ENCODE data around the gene RAPGEF6.
A peak's percentile ranks its signal among the peaks of the same experiment; 100 is the strongest.

The RAPGEF6 gene

GRCh38 chr5:131534974-131535373 is 100.1 kb downstream of the RAPGEF6 start:
- H3K27ac ChIP-seq (ENCODE audit: low read depth in 2 of 2, low read length in 2 of 2): no peak overlapping the region
- peaks cover 0 to 4% of the 10 kb centered on the region in 2 donors for H3K36me3 ChIP-seq (ENCODE audit: control insufficient read depth in 2 of 2, insufficient read depth in 2 of 2, low read length in 2 of 2)
- no peaks in the 10 kb centered on the region for H3K9me3 ChIP-seq (ENCODE audit: control insufficient read depth in 2 of 2, low read length in 2 of 2)
- H3K9ac ChIP-seq (ENCODE audit: low read depth in 1 of 2, low read length in 2 of 2): no peak overlapping the region
- H3K4me1 ChIP-seq (ENCODE audit: control insufficient read depth in 2 of 2, insufficient read depth in 2 of 2, low read length in 2 of 2): peaks cover 0 to 3% of the 10 kb centered on the region in 2 donors
- H3K27me3 ChIP-seq (ENCODE audit: control insufficient read depth in 2 of 2, insufficient read depth in 2 of 2, low read length in 2 of 2): no peaks in the 10 kb centered on the region
- H3K4me3 ChIP-seq (ENCODE audit: low read length in 2 of 2): no peak overlapping the region

- H3K9me3 ChIP-seq (ENCODE audit: control insufficient read depth in 2 of 2, low read length in 2 of 2): no peaks in the 10 kb centered on the region
- no peak overlapping the region for H3K9ac ChIP-seq (ENCODE audit: low read depth in 1 of 2, low read length in 2 of 2)
- peaks cover 0 to 3% of the 10 kb centered on the region in 2 donors for H3K4me1 ChIP-seq (ENCODE audit: control insufficient read depth in 2 of 2, insufficient read depth in 2 of 2, low read length in 2 of 2)
- H3K36me3 ChIP-seq (ENCODE audit: control insufficient read depth in 2 of 2, insufficient read depth in 2 of 2, low read length in 2 of 2): peaks cover 0 to 4% of the 10 kb centered on the region in 2 donors
- H3K27me3 ChIP-seq (ENCODE audit: control insufficient read depth in 2 of 2, insufficient read depth in 2 of 2, low read length in 2 of 2): no peaks in the 10 kb centered on the region
- H3K27ac ChIP-seq (ENCODE audit: low read depth in 2 of 2, low read length in 2 of 2): no peak overlapping the region
- no peak overlapping the region for H3K4me3 ChIP-seq (ENCODE audit: low read length in 2 of 2)
These were observed 101.2 kb downstream of the RAPGEF6 start for GRCh38 chr5:131533836-131534235.

- Histone ChIP-seq H3K4me3 (ENCODE audit: low read length in 2 of 2) (peak overlapping the region; percentile 6 to 37), H3K27ac (ENCODE audit: low read depth in 2 of 2, low read length in 2 of 2) (no peak overlapping the region), H3K27me3 (ENCODE audit: control insufficient read depth in 2 of 2, insufficient read depth in 2 of 2, low read length in 2 of 2) (no peaks in the 10 kb centered on the region), H3K36me3 (ENCODE audit: control insufficient read depth in 2 of 2, insufficient read depth in 2 of 2, low read length in 2 of 2) (no peaks in the 10 kb centered on the region), H3K9me3 (ENCODE audit: control insufficient read depth in 2 of 2, low read length in 2 of 2) (no peaks in the 10 kb centered on the region), H3K4me1 (ENCODE audit: control insufficient read depth in 2 of 2, insufficient read depth in 2 of 2, low read length in 2 of 2) (peaks cover 3% of the 10 kb centered on the region in 2 donors), H3K9ac (ENCODE audit: low read depth in 1 of 2, low read length in 2 of 2) (peak overlapping the region in 1 of 2 donors; percentile 17)
These were observed 102.9 kb downstream of the RAPGEF6 start for GRCh38 chr5:131532031-131532640.

GRCh38 chr5:131530706-131531331 is 104.2 kb downstream of the RAPGEF6 start:
- H3K9me3 ChIP-seq (ENCODE audit: control insufficient read depth in 2 of 2, low read length in 2 of 2): no peaks in the 10 kb centered on the region
- no peak overlapping the region for H3K9ac ChIP-seq (ENCODE audit: low read depth in 1 of 2, low read length in 2 of 2)
- no peak overlapping the region for H3K27ac ChIP-seq (ENCODE audit: low read depth in 2 of 2, low read length in 2 of 2)
- no peaks in the 10 kb centered on the region for H3K36me3 ChIP-seq (ENCODE audit: control insufficient read depth in 2 of 2, insufficient read depth in 2 of 2, low read length in 2 of 2)
- peaks cover 0 to 3% of the 10 kb centered on the region in 2 donors for H3K4me1 ChIP-seq (ENCODE audit: control insufficient read depth in 2 of 2, insufficient read depth in 2 of 2, low read length in 2 of 2)
- H3K4me3 ChIP-seq (ENCODE audit: low read length in 2 of 2): no peak overlapping the region
- H3K27me3 ChIP-seq (ENCODE audit: control insufficient read depth in 2 of 2, insufficient read depth in 2 of 2, low read length in 2 of 2): no peaks in the 10 kb centered on the region

GRCh38 chr5:131528682-131529081 is 106.3 kb downstream of the RAPGEF6 start:
- Histone ChIP-seq H3K9ac (ENCODE audit: low read depth in 1 of 2, low read length in 2 of 2) (no peak overlapping the region), H3K4me1 (ENCODE audit: control insufficient read depth in 2 of 2, insufficient read depth in 2 of 2, low read length in 2 of 2) (peaks cover 0 to 3% of the 10 kb centered on the region in 2 donors), H3K27me3 (ENCODE audit: control insufficient read depth in 2 of 2, insufficient read depth in 2 of 2, low read length in 2 of 2) (no peaks in the 10 kb centered on the region), H3K27ac (ENCODE audit: low read depth in 2 of 2, low read length in 2 of 2) (no peak overlapping the region), H3K36me3 (ENCODE audit: control insufficient read depth in 2 of 2, insufficient read depth in 2 of 2, low read length in 2 of 2) (no peaks in the 10 kb centered on the region), H3K9me3 (ENCODE audit: control insufficient read depth in 2 of 2, low read length in 2 of 2) (no peaks in the 10 kb centered on the region), H3K4me3 (ENCODE audit: low read length in 2 of 2) (no peak overlapping the region)

GRCh38 chr5:131525805-131526204 is 109.2 kb downstream of the RAPGEF6 start:
- no peak overlapping the region for H3K27ac ChIP-seq (ENCODE audit: low read depth in 2 of 2, low read length in 2 of 2)

GRCh38 chr5:131524431-131524830 is 110.6 kb downstream of the RAPGEF6 start:
- H3K27me3 ChIP-seq (ENCODE audit: control insufficient read depth in 2 of 2, insufficient read depth in 2 of 2, low read length in 2 of 2): no peaks in the 10 kb centered on the region
- no peak overlapping the region for H3K4me3 ChIP-seq (ENCODE audit: low read length in 2 of 2)
- no peak overlapping the region for H3K9ac ChIP-seq (ENCODE audit: low read depth in 1 of 2, low read length in 2 of 2)
- H3K36me3 ChIP-seq (ENCODE audit: control insufficient read depth in 2 of 2, insufficient read depth in 2 of 2, low read length in 2 of 2): peaks cover 0 to 5% of the 10 kb centered on the region in 2 donors
- peaks cover 0 to 3% of the 10 kb centered on the region in 2 donors for H3K4me1 ChIP-seq (ENCODE audit: control insufficient read depth in 2 of 2, insufficient read depth in 2 of 2, low read length in 2 of 2)
- no peak overlapping the region for H3K27ac ChIP-seq (ENCODE audit: low read depth in 2 of 2, low read length in 2 of 2)
- no peaks in the 10 kb centered on the region for H3K9me3 ChIP-seq (ENCODE audit: control insufficient read depth in 2 of 2, low read length in 2 of 2)

More at GRCh38 chr5:131525805-131526204, 109.2 kb downstream of the RAPGEF6 start:
- peaks cover 0 to 3% of the 10 kb centered on the region in 2 donors for H3K4me1 ChIP-seq (ENCODE audit: control insufficient read depth in 2 of 2, insufficient read depth in 2 of 2, low read length in 2 of 2)
- no peaks in the 10 kb centered on the region for H3K27me3 ChIP-seq (ENCODE audit: control insufficient read depth in 2 of 2, insufficient read depth in 2 of 2, low read length in 2 of 2)
- no peaks in the 10 kb centered on the region for H3K9me3 ChIP-seq (ENCODE audit: control insufficient read depth in 2 of 2, low read length in 2 of 2)
- no peak overlapping the region for H3K4me3 ChIP-seq (ENCODE audit: low read length in 2 of 2)
- H3K36me3 ChIP-seq (ENCODE audit: control insufficient read depth in 2 of 2, insufficient read depth in 2 of 2, low read length in 2 of 2): no peaks in the 10 kb centered on the region
- H3K9ac ChIP-seq (ENCODE audit: low read depth in 1 of 2, low read length in 2 of 2): no peak overlapping the region

- H3K36me3 ChIP-seq (ENCODE audit: control insufficient read depth in 2 of 2, insufficient read depth in 2 of 2, low read length in 2 of 2): peaks cover 0 to 8% of the 10 kb centered on the region in 2 donors
- no peak overlapping the region for H3K9ac ChIP-seq (ENCODE audit: low read depth in 1 of 2, low read length in 2 of 2)
These were observed 111.4 kb downstream of the RAPGEF6 start for GRCh38 chr5:131523500-131524185.

GRCh38 chr5:131521252-131521651 is 113.8 kb downstream of the RAPGEF6 start:
- no peak overlapping the region for H3K27ac ChIP-seq (ENCODE audit: low read depth in 2 of 2, low read length in 2 of 2)

More at GRCh38 chr5:131523500-131524185, 111.4 kb downstream of the RAPGEF6 start:
- Histone ChIP-seq H3K4me3 (ENCODE audit: low read length in 2 of 2) (no peak overlapping the region), H3K27me3 (ENCODE audit: control insufficient read depth in 2 of 2, insufficient read depth in 2 of 2, low read length in 2 of 2) (no peaks in the 10 kb centered on the region), H3K9me3 (ENCODE audit: control insufficient read depth in 2 of 2, low read length in 2 of 2) (no peaks in the 10 kb centered on the region), H3K4me1 (ENCODE audit: control insufficient read depth in 2 of 2, insufficient read depth in 2 of 2, low read length in 2 of 2) (peaks cover 0 to 2% of the 10 kb centered on the region in 2 donors), H3K27ac (ENCODE audit: low read depth in 2 of 2, low read length in 2 of 2) (no peak overlapping the region)

GRCh38 chr5:131515348-131515747 is 119.7 kb downstream of the RAPGEF6 start:
- no peaks in the 10 kb centered on the region for H3K9me3 ChIP-seq (ENCODE audit: control insufficient read depth in 2 of 2, low read length in 2 of 2)
- peak overlapping the region in 1 of 2 donors; percentile 2 for H3K27ac ChIP-seq (ENCODE audit: low read depth in 2 of 2, low read length in 2 of 2)
- H3K36me3 ChIP-seq (ENCODE audit: control insufficient read depth in 2 of 2, insufficient read depth in 2 of 2, low read length in 2 of 2): peaks cover 5 to 14% of the 10 kb centered on the region in 2 donors
- H3K27me3 ChIP-seq (ENCODE audit: control insufficient read depth in 2 of 2, insufficient read depth in 2 of 2, low read length in 2 of 2): no peaks in the 10 kb centered on the region
- no peak overlapping the region for H3K4me3 ChIP-seq (ENCODE audit: low read length in 2 of 2)
- H3K4me1 ChIP-seq (ENCODE audit: control insufficient read depth in 2 of 2, insufficient read depth in 2 of 2, low read length in 2 of 2): peaks cover 0 to 3% of the 10 kb centered on the region in 2 donors
- H3K9ac ChIP-seq (ENCODE audit: low read depth in 1 of 2, low read length in 2 of 2): no peak overlapping the region

More at GRCh38 chr5:131521252-131521651, 113.8 kb downstream of the RAPGEF6 start:
- peaks cover 0 to 12% of the 10 kb centered on the region in 2 donors for H3K36me3 ChIP-seq (ENCODE audit: control insufficient read depth in 2 of 2, insufficient read depth in 2 of 2, low read length in 2 of 2)
- no peak overlapping the region for H3K4me3 ChIP-seq (ENCODE audit: low read length in 2 of 2)
- H3K9me3 ChIP-seq (ENCODE audit: control insufficient read depth in 2 of 2, low read length in 2 of 2): no peaks in the 10 kb centered on the region
- H3K27me3 ChIP-seq (ENCODE audit: control insufficient read depth in 2 of 2, insufficient read depth in 2 of 2, low read length in 2 of 2): no peaks in the 10 kb centered on the region
- H3K9ac ChIP-seq (ENCODE audit: low read depth in 1 of 2, low read length in 2 of 2): no peak overlapping the region
- no peaks in the 10 kb centered on the region for H3K4me1 ChIP-seq (ENCODE audit: control insufficient read depth in 2 of 2, insufficient read depth in 2 of 2, low read length in 2 of 2)

Data from mucosa of rectum (tissue), 2 donors.